ENCODE data around the gene CTXND2.

DNA sequence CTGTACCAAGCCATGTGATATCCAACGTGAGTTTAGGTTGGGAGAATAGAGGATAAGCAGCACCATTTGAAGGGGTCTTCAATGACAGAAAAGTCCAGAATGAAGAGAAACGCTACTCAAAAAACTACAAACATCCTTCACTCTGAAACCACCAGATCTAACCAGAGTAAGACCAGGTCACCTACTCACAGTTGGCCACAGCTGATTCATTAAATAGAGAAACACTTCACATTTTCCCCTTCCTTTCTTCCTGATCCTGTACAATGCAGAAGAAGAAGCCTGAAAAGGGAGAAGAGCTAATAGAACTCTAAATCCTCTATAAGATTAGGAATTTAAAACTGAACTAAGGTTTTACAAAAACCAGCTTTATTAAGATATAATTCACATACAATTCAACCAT, 19.9 kb downstream of the CTXND2 start:
- TF ChIP-seq, protein P1, sequence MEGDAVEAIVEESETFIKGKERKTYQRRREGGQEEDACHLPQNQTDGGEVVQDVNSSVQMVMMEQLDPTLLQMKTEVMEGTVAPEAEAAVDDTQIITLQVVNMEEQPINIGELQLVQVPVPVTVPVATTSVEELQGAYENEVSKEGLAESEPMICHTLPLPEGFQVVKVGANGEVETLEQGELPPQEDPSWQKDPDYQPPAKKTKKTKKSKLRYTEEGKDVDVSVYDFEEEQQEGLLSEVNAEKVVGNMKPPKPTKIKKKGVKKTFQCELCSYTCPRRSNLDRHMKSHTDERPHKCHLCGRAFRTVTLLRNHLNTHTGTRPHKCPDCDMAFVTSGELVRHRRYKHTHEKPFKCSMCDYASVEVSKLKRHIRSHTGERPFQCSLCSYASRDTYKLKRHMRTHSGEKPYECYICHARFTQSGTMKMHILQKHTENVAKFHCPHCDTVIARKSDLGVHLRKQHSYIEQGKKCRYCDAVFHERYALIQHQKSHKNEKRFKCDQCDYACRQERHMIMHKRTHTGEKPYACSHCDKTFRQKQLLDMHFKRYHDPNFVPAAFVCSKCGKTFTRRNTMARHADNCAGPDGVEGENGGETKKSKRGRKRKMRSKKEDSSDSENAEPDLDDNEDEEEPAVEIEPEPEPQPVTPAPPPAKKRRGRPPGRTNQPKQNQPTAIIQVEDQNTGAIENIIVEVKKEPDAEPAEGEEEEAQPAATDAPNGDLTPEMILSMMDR (conservative IDR thresholded peaks at IDR 0.05; ENCODE audit: low read length): no peak
- TF ChIP-seq EZH2phosphoT487 (IDR thresholded peaks at IDR 0.05; ENCODE audit: borderline replicate concordance, low read depth, low read length): no peak

All from OCI-LY7 (cell line).